Amygdala (tissue), 56 donors: ENCODE measurements around the gene SLC38A1.
"Not testable (repeated sequence)": the region's sequence is repeated elsewhere in the genome, so short reads cannot be mapped to it uniquely, and the experiment has no call there.

ENCODE experiments used
- DNase-seq, 56 donors: peaks; one replicate each; lab custom pipeline; 2025; lab: John Stamatoyannopoulos, UW

Gene SLC38A1

GRCh38 chr12:46268583-46269428, at the start of gene SLC38A1:
Gene SLC38A1, minus strand, starts transcription at chr12:46269043. Its CDS starts 29,243 bp downstream, at chr12:46239800.
- peak in 52 of 56 donors; percentile 12 to 81 (median 61) for DNase-seq

- no peak for DNase-seq
Measured at GRCh38 chr12:46318037-46318436, 49.2 kb upstream of the SLC38A1 start.

GRCh38 chr12:46304070-46304469, 35.2 kb upstream of the SLC38A1 start:
- no peak for DNase-seq

- peak in 11 of 56 donors; percentile 1 to 25 (median 7) for DNase-seq
Measured at GRCh38 chr12:46303039-46303666, 34.3 kb upstream of the SLC38A1 start.

GRCh38 chr12:46300910-46301309, 32.1 kb upstream of the SLC38A1 start:
- no peak for DNase-seq

GRCh38 chr12:46299851-46300250, 31.0 kb upstream of the SLC38A1 start:
- no peak for DNase-seq

GRCh38 chr12:46298261-46298660, 29.4 kb upstream of the SLC38A1 start:
- no peak for DNase-seq

- no peak for DNase-seq
Measured at GRCh38 chr12:46296822-46297221, 28.0 kb upstream of the SLC38A1 start.

GRCh38 chr12:46292754-46293402, 24.0 kb upstream of the SLC38A1 start:
- no peak for DNase-seq

GRCh38 chr12:46291953-46292352, 23.1 kb upstream of the SLC38A1 start:
- DNase-seq: not testable (repeated sequence)

- DNase-seq: not testable (repeated sequence)
Measured at GRCh38 chr12:46285177-46285576, 16.3 kb upstream of the SLC38A1 start.

GRCh38 chr12:46282829-46283228, 14.0 kb upstream of the SLC38A1 start:
- DNase-seq: no peak

GRCh38 chr12:46276756-46277155, 7.9 kb upstream of the SLC38A1 start:
- no peak for DNase-seq

- no peak for DNase-seq
Measured at GRCh38 chr12:46271863-46272262, 3.0 kb upstream of the SLC38A1 start.

- peak in 18 of 56 donors; percentile 7 to 57 (median 25) for DNase-seq
Measured at GRCh38 chr12:46269429-46270241, 792 bp upstream of the SLC38A1 start.

GRCh38 chr12:46267825-46268582, 839 bp downstream of the SLC38A1 start:
- peak in 19 of 56 donors; percentile 8 to 67 (median 34) for DNase-seq

GRCh38 chr12:46267575-46267824, 1.3 kb downstream of the SLC38A1 start:
- DNase-seq: peak in 4 of 56 donors; percentile 36 to 47 (median 39)

- DNase-seq: peak in 41 of 56 donors; percentile 9 to 65 (median 29)
Measured at GRCh38 chr12:46266869-46267574, 1.8 kb downstream of the SLC38A1 start.

GRCh38 chr12:46266382-46266791, 2.5 kb downstream of the SLC38A1 start:
- peak in 1 of 56 donors; percentile 1 for DNase-seq
